Activated CD4-positive, alpha-beta T cell treated with anti-CD3 and anti-CD28 coated beads, Interleukin-2, amount 10 ng/mL, durations not matched to agents 24 days and 14 days (primary cell): ENCODE results near the gene ERV3-1. TPM values are rescaled to one million over a fixed set of nuclear protein-coding genes. Genes with fewer than 3 reads are reported as not detected.
"Not testable (repeated sequence)": the region's sequence is repeated elsewhere in the genome, so short reads cannot be mapped to it uniquely, and the experiment has no call there.

Source experiments
- DNase-seq: peaks from one replicate; pipeline ENCODE4 v3.0.0; 2022
- H3K27ac Mint-ChIP-seq: one replicate; pipeline ENCODE4 v1.8.0; 2022; ENCODE audit warnings: mild to moderate bottlenecking, mixed read lengths
- H3K27me3 Mint-ChIP-seq: one replicate; pipeline ENCODE4 v1.8.0; 2022; ENCODE audit warnings: mixed read lengths
- H3K36me3 Mint-ChIP-seq: one replicate; pipeline ENCODE4 v1.8.0; 2022; ENCODE audit warnings: low read depth, mild to moderate bottlenecking, mixed read lengths
- H3K4me1 Mint-ChIP-seq: one replicate; pipeline ENCODE4 v1.8.0; 2021; ENCODE audit warnings: mixed read lengths
- H3K4me3 Mint-ChIP-seq: one replicate; pipeline ENCODE4 v1.8.0; 2022; ENCODE audit warnings: mild to moderate bottlenecking, moderate library complexity, mixed read lengths
- H3K9me3 Mint-ChIP-seq: one replicate; pipeline ENCODE4 v1.8.0; 2021; ENCODE audit warnings: mixed read lengths
- intact Hi-C: fragments of 100-400 bp; cut with micrococcal nuclease; formaldehyde crosslinking; loops from one replicate; pipeline ENCODE4 v1.15.1; 2023
- total RNA-seq: library from RNA; stranded (reverse); gene quantifications from 2 replicates; pipeline ENCODE4 v1.2.3, GENCODE V29; 2022

The ERV3-1 gene
- total RNA-seq, 1 donor from 2014 or later, result 7.4 TPM

GRCh38 chr7:65033391-65033790 is 26.9 kb upstream of the ERV3-1 start:
- peaks cover 10% of the 10 kb centered on the region for H3K9me3 Mint-ChIP-seq
- H3K4me1 Mint-ChIP-seq, H3K27me3 Mint-ChIP-seq, H3K4me3 Mint-ChIP-seq, H3K36me3 Mint-ChIP-seq, H3K27ac Mint-ChIP-seq, intact Hi-C loops, DNase-seq: not testable (repeated sequence)

- H3K4me1 Mint-ChIP-seq, H3K27ac Mint-ChIP-seq, H3K9me3 Mint-ChIP-seq, DNase-seq, intact Hi-C loops, H3K4me3 Mint-ChIP-seq, H3K27me3 Mint-ChIP-seq, H3K36me3 Mint-ChIP-seq: not testable (repeated sequence)
Observed at GRCh38 chr7:65025023-65025422, 18.5 kb upstream of the ERV3-1 start.

DNA sequence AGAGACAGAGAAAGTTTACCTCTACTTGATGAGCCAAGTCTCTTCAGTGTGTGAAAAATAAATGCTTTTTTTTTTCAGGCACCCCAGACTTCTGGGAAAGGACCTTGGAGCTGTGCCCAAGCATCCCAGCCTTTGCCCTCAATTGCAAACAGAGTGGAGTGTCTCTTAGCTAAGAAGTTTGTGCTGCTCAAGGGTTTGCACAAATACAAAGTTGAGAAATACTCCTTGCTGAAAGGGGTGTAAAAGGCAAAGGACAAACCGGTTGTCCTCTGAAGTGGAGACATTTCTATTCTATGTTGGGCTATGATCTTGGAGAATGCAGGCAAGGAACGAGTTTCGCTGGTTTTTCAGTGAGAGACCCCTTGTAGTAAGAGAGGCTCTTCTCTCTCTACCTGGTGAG is 14.5 kb upstream of the ERV3-1 start:
- H3K27ac Mint-ChIP-seq, H3K4me1 Mint-ChIP-seq, DNase-seq, H3K4me3 Mint-ChIP-seq, H3K9me3 Mint-ChIP-seq, H3K27me3 Mint-ChIP-seq, H3K36me3 Mint-ChIP-seq, intact Hi-C loops: not testable (repeated sequence)

DNA sequence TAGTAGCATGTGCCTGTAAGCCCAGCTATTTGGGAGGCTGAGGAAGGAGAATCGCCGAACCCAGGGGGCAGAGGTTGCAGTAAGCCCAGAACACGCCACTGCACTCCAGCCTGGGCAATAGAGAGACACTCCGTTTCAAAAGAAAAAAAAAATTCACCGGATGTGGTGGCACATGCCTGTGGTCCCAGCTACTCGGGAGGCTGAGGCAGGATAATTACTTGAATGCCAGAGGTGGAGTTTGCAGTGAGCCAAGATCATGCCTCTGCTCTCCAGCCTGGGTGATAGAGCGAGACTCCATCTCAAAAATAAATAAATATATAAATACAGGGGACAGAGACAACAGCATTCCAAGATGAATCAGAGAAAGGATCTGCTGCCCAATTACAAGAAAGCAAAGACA is 3.4 kb upstream of the ERV3-1 start:
- not testable (repeated sequence) for H3K36me3 Mint-ChIP-seq, H3K27me3 Mint-ChIP-seq, H3K9me3 Mint-ChIP-seq, H3K4me3 Mint-ChIP-seq, H3K27ac Mint-ChIP-seq, DNase-seq
- intact Hi-C loops, result loop anchor here (5.0 to 10.0 kb wide), 3 partner anchors 72 to 365 kb away; partner anchors contain the start of genes ZNF107 and ZNF92
- H3K4me1 Mint-ChIP-seq, result peaks cover 16% of the 10 kb centered on the region

GRCh38 chr7:65009394-65009793 is 2.9 kb upstream of the ERV3-1 start:
- H3K4me3 Mint-ChIP-seq, DNase-seq, H3K9me3 Mint-ChIP-seq, H3K27ac Mint-ChIP-seq, H3K36me3 Mint-ChIP-seq, H3K27me3 Mint-ChIP-seq: not testable (repeated sequence)
- intact Hi-C loops, result loop anchor here (5.0 to 10.0 kb wide), 3 partner anchors 73 to 365 kb away; partner anchors contain the start of genes ZNF107 and ZNF92
- peaks cover 20% of the 10 kb centered on the region for H3K4me1 Mint-ChIP-seq

DNA sequence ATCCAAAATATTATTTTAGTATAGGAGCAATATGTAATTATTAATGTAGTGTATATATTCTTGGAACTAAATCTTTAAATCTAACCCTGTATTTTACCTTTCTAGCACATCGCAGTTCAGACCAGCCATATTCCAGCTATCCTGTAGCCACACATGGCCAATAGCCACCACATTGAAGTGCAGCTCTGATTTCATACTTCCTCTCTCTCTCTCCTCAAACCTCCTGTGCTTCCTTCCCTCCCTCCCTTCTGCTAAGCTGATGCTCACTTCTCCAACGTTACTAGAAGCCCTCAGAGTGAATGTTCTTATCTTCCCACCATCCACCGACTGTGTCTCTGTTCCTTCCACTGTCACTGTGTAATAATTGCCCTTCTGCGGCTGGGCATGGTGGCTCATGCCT is 549 bp upstream of the ERV3-1 start:
- not testable (repeated sequence) for H3K27me3 Mint-ChIP-seq
- intact Hi-C loops, result loop anchor here (5.0 to 10.0 kb wide), 3 partner anchors 75 to 368 kb away; partner anchors contain the start of genes ZNF107 and ZNF92
- Mint-ChIP-seq H3K9me3 (peaks cover 10% of the 10 kb centered on the region), H3K27ac (peak overlapping the region; percentile 95), H3K4me3 (peak overlapping the region; percentile 98), H3K4me1 (peaks cover 26% of the 10 kb centered on the region), H3K36me3 (peaks cover 28% of the 10 kb centered on the region)
- peak; percentile 58 for DNase-seq

- H3K9me3 Mint-ChIP-seq, result peaks cover 13% of the 10 kb centered on the region
- peaks cover 26% of the 10 kb centered on the region for H3K4me1 Mint-ChIP-seq
- DNase-seq, result no peak
- H3K4me3 Mint-ChIP-seq, result peak overlapping the region; percentile 98
- H3K36me3 Mint-ChIP-seq, result peaks cover 47% of the 10 kb centered on the region
- no peaks in the 10 kb centered on the region for H3K27me3 Mint-ChIP-seq
- intact Hi-C loops, result loop anchor here (10.0 kb wide), 2 partner anchors 340 to 370 kb away; partner anchors contain the start of genes ZNF107 and ZNF92
- H3K27ac Mint-ChIP-seq, result no peak overlapping the region
Observed at GRCh38 chr7:65004575-65004974, 1.9 kb downstream of the ERV3-1 start.

- Mint-ChIP-seq H3K9me3 (peaks cover 24% of the 10 kb centered on the region), H3K36me3 (peaks cover 62% of the 10 kb centered on the region), H3K27me3 (no peaks in the 10 kb centered on the region), H3K27ac (no peak overlapping the region), H3K4me1 (peaks cover 26% of the 10 kb centered on the region), H3K4me3 (no peak overlapping the region)
- no peak for DNase-seq
- intact Hi-C loops, result loop anchor here (10.0 kb wide), 2 partner anchors 338 to 372 kb away; partner anchors contain the start of genes ZNF107 and ZNF92
Observed at GRCh38 chr7:65002972-65003585, 3.4 kb downstream of the ERV3-1 start.

GRCh38 chr7:65001291-65001814 is 5.1 kb downstream of the ERV3-1 start:
- Mint-ChIP-seq H3K9me3 (peaks cover 31% of the 10 kb centered on the region), H3K36me3 (peaks cover 74% of the 10 kb centered on the region), H3K27me3 (no peaks in the 10 kb centered on the region), H3K27ac (no peak overlapping the region), H3K4me1 (peaks cover 20% of the 10 kb centered on the region), H3K4me3 (no peak overlapping the region)
- intact Hi-C loops, result loop anchor here (10.0 kb wide), 2 partner anchors 337 to 373 kb away; partner anchors contain the start of genes ZNF107 and ZNF92
- DNase-seq, result no peak

GRCh38 chr7:64999165-65000004 is 7.1 kb downstream of the ERV3-1 start:
- Mint-ChIP-seq H3K4me1 (peaks cover 5% of the 10 kb centered on the region), H3K27me3 (no peaks in the 10 kb centered on the region), H3K27ac (no peak overlapping the region), H3K4me3 (no peak overlapping the region), H3K36me3 (peaks cover 69% of the 10 kb centered on the region), H3K9me3 (peaks cover 36% of the 10 kb centered on the region)
- DNase-seq, result no peak
- intact Hi-C loops, result loop anchor here (10.0 kb wide), 2 partner anchors 335 to 375 kb away; partner anchors contain the start of genes ZNF107 and ZNF92

- Mint-ChIP-seq H3K9me3 (peaks cover 38% of the 10 kb centered on the region), H3K4me3 (no peak overlapping the region), H3K4me1 (peaks cover 4% of the 10 kb centered on the region), H3K36me3 (peaks cover 64% of the 10 kb centered on the region), H3K27me3 (no peaks in the 10 kb centered on the region), H3K27ac (no peak overlapping the region)
- no peak for DNase-seq
- intact Hi-C loops, result no loop called here
Observed at GRCh38 chr7:64998865-64999164, 7.7 kb downstream of the ERV3-1 start.

GRCh38 chr7:64997927-64998391 is 8.5 kb downstream of the ERV3-1 start:
- H3K27ac Mint-ChIP-seq, result no peak overlapping the region
- H3K27me3 Mint-ChIP-seq, result no peaks in the 10 kb centered on the region
- DNase-seq, result no peak
- H3K4me3 Mint-ChIP-seq, result no peak overlapping the region
- H3K9me3 Mint-ChIP-seq, result peaks cover 38% of the 10 kb centered on the region
- intact Hi-C loops, result no loop called here
- peaks cover 55% of the 10 kb centered on the region for H3K36me3 Mint-ChIP-seq
- H3K4me1 Mint-ChIP-seq, result peaks cover 2% of the 10 kb centered on the region

DNA sequence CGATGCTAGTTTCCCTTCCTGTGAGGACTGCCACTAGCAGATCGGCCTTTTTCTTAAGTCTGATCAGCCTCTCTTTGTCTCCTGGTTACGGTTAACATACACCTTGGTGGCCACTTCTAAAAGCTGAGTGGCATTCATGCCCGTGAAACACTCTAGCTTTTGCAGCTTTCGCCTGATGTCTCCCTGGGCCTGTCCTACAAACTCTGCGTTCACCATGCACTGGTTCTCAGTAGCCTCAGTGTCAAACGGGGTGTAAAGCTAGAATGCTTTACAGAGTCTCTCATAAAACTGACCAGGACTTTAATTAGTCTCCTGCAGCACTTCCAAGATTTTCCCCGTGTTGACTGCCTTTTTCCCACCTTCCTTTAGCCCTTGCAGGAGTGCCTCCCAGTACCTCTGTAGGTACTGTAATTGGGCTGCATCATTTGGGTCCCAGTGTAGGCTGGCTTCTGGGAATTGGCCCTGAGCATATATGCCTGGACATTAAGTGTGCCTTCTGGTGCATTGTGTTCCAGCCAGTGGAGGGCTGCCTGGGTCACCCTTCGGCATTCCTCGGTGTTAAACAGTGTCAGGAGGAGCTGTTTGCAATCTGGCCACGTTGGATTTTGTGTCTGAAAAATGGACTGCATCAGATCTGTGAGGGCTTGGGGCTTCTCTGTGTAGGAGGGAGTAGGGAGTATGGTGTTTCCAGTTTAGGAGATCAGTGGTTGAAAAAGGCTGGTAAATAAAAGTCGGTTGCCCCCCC is 9.2 kb downstream of the ERV3-1 start:
- Mint-ChIP-seq H3K36me3 (peaks cover 50% of the 10 kb centered on the region), H3K9me3 (peaks cover 35% of the 10 kb centered on the region)

More for the DNA sequence above, 9.2 kb downstream of the ERV3-1 start:
- Mint-ChIP-seq H3K27me3 (no peaks in the 10 kb centered on the region), H3K27ac (no peak overlapping the region), H3K4me3 (no peak overlapping the region), H3K4me1 (no peaks in the 10 kb centered on the region)
- intact Hi-C loops, result no loop called here
- DNase-seq, result no peak
